Adrenal gland (tissue), 12 donors: ENCODE data around the gene SCGN. TPM values are rescaled to one million over a fixed set of nuclear protein-coding genes. Genes with fewer than 3 reads are reported as not detected.

ENCODE experiments used
- DNase-seq, 7 donors: peaks; one replicate each; pipeline ENCODE4 v3.0.0-alpha.2; 2019 to 2020
- H3K27ac ChIP-seq, 5 donors: fragments of 200-600 bp; sonication (generic) in 4 of 5; 1 replicate in 3 of 5; 2 replicates in 2 of 5; pipeline versions ENCODE4 v1.5.1 to v1.8.0; 2016 to 2020; ENCODE audit warnings: mild to moderate bottlenecking in 1 of 5
- H3K27me3 ChIP-seq: fragments of 200-600 bp; 2 replicates; pipeline ENCODE4 v1.8.0; 2021
- H3K36me3 ChIP-seq, 2 donors: fragments of 200-600 bp; replicated peaks in 1 of 2; 1 replicate in 1 of 2; 2 replicates in 1 of 2; pipeline versions ENCODE4 v1.5.1 to v1.8.0; 2018 to 2022
- H3K4me1 ChIP-seq, 2 donors: fragments of 200-600 bp; replicated peaks in 1 of 2; 1 replicate in 1 of 2; 2 replicates in 1 of 2; pipeline versions ENCODE4 v1.5.1 to v1.8.0; 2018 to 2021
- H3K4me3 ChIP-seq, 4 donors: fragments of 200-600 bp; sonication (generic) in 3 of 4; one replicate each; pipeline ENCODE4 v1.5.1; 2016 to 2018
- H3K9me3 ChIP-seq, 3 donors: fragments of 200-600 bp; sonication (generic) in 1 of 3; replicated peaks in 1 of 3; 1 replicate in 2 of 3; 2 replicates in 1 of 3; pipeline versions ENCODE4 v1.5.1 to v1.8.0; 2016 to 2021
- POLR2A ChIP-seq, 2 donors: fragments of 450-650 bp; IDR thresholded peaks; one replicate each; pipeline ENCODE4 v1.6.1; 2017; ENCODE audit warnings: antibody characterized with exemption in 2 of 2, mild to moderate bottlenecking in 2 of 2, moderate library complexity in 1 of 2
- WGBS, 4 donors: extraction: QIAGEN DNeasy Blood & Tissue Kit in 2 of 4; methylation state at CpG; one replicate each; pipeline versions ENCODE4 v1.1.5 to v1.1.7; 2013 to 2017; 5-methylcytosine and 5-hydroxymethylcytosine counted together
- intact Hi-C, 2 donors: fragments of 100-400 bp; cut with DNase I; formaldehyde crosslinking; loops; one replicate each; pipeline versions ENCODE4 v1.14.1 to v1.15.0; 2022 to 2023
- polyA plus RNA-seq, 3 donors: library from polyadenylated mRNA; stranded (reverse); fragments of 200-250 nt in 2 of 3; fragments of 350-450 nt in 1 of 3; fragmentation: Illumina TruSeq in 1 of 3; extraction: RNeasy Lipid Tissue Mini Kit (QIAGEN cat#74804) in 1 of 3; gene quantifications; one replicate each; pipeline ENCODE4 v1.2.3, GENCODE V29; 2013 to 2014
- total RNA-seq, 9 donors: library from RNA; depleted of rRNA in 4 of 9; stranded (reverse); fragments of >200 nt in 4 of 9; fragments of 120-200 nt in 1 of 9; fragmentation: NEBNext Ultra II Directional in 1 of 9; extraction: Animal tissue kit (Norgen Biotek cat#: 25700) in 1 of 9; gene quantifications; one replicate each; pipeline versions ENCODE4 v1.1.0 to v1.2.4, GENCODE V29; 2013 to 2023
- TF ChIP-seq, protein P1 (sequence below), 6 experiments: fragments of 450-650 bp in 4 of 6; fragments of 200-600 bp in 2 of 6; sonication (generic) in 1 of 6; IDR thresholded peaks; 1 replicate in 5 of 6; 2 replicates in 1 of 6; pipeline versions ENCODE4 v1.5.1 to v1.8.0; 2016 to 2021; ENCODE audit warnings: antibody characterized with exemption in 6 of 6, mild to moderate bottlenecking in 2 of 6, moderate library complexity in 1 of 6
- donor health status: healthy with polysubstance abuse.
- donor health status: Bipolar disorder and iron deficiency.
- donor health status: DM: yes; HTN: yes; CAD: no.
- donor health status: DM: no; HTN: no; CAD: no.
- donor health status: DM: no; HTN: no; CAD: no.
- donor health status: DM: yes; HTN: yes; CAD: no.

SCGN gene
- total and polyA plus RNA-seq, 12 donors, result 0.19 to 3.7 (median 1.3) TPM

GRCh38 chr6:25704001-25704400 is 52.0 kb downstream of the SCGN start:
- Histone ChIP-seq H3K9me3 (no peaks in the 10 kb centered on the region), H3K36me3 (no peaks in the 10 kb centered on the region), H3K27ac (no peak overlapping the region), H3K4me3 (no peak overlapping the region), H3K4me1 (no peaks in the 10 kb centered on the region), H3K27me3 (no peaks in the 10 kb centered on the region)
- WGBS, 4 donors, result 58 to 65% (median 61%) methylated on average over 3 of the region's 3 CpGs
- DNase-seq, result no peak
- intact Hi-C loops, result no loop called here
- TF ChIP-seq, protein P1, sequence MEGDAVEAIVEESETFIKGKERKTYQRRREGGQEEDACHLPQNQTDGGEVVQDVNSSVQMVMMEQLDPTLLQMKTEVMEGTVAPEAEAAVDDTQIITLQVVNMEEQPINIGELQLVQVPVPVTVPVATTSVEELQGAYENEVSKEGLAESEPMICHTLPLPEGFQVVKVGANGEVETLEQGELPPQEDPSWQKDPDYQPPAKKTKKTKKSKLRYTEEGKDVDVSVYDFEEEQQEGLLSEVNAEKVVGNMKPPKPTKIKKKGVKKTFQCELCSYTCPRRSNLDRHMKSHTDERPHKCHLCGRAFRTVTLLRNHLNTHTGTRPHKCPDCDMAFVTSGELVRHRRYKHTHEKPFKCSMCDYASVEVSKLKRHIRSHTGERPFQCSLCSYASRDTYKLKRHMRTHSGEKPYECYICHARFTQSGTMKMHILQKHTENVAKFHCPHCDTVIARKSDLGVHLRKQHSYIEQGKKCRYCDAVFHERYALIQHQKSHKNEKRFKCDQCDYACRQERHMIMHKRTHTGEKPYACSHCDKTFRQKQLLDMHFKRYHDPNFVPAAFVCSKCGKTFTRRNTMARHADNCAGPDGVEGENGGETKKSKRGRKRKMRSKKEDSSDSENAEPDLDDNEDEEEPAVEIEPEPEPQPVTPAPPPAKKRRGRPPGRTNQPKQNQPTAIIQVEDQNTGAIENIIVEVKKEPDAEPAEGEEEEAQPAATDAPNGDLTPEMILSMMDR (IDR thresholded peaks at IDR 0.05), result no peak
- TF ChIP-seq POLR2A (IDR thresholded peaks at IDR 0.05), result no peak

DNA sequence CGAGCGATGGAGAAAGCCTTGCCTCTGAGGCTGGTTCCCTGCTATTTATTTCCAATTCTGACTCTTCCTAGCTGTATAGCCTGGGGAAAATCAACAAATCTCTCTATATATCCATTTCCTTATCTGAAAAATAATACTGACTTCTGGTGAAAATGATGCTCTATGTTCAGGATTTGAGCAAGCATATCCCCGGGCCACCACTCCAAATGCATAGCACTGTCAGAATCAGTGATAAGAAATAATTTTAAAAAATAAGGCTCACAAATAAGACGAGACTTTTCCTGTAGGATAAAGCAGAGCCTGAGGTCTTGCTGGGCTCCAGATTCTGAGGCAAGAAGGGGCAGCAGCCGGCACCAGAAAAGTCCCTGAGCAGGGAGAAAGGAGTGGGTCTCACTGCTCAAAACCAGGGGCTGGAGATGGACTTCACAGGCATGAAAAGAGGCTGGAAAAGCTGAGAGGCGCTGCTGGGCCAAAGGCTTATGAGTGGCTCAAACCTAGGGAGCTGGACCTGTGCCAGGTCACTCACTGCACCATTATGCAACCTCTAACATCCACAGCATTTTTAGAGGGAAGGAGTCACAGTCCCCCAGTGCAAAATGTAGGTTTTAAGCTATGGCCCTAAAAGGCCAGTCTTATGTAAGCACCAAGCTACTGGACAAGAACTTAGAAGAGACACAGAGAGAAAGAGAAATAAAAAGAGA is 54.4 kb downstream of the SCGN start:
- H3K4me1 ChIP-seq, result no peaks in the 10 kb centered on the region
- H3K4me3 ChIP-seq, result no peak overlapping the region
- TF ChIP-seq, protein P1 (IDR thresholded peaks at IDR 0.05), result no peak
- no peak for TF ChIP-seq POLR2A (IDR thresholded peaks at IDR 0.05)
- no peaks in the 10 kb centered on the region for H3K36me3 ChIP-seq
- intact Hi-C loops, result no loop called here
- no peaks in the 10 kb centered on the region for H3K27me3 ChIP-seq
- WGBS, 4 donors, result 77 to 86% (median 81%) methylated on average over 6 of the region's 6 CpGs
- no peaks in the 10 kb centered on the region for H3K9me3 ChIP-seq
- DNase-seq, result peak in 6 of 7 donors; percentile 37 to 74 (median 56)
- no peak overlapping the region for H3K27ac ChIP-seq

- no peak overlapping the region for H3K4me3 ChIP-seq
- H3K27ac ChIP-seq, result no peak overlapping the region
- intact Hi-C loops, result loop anchor here in 1 of 2 donors (10.0 kb wide), 1 partner anchor 485 kb away; no protein-coding TSS in a partner anchor
- TF ChIP-seq, protein P1 (IDR thresholded peaks at IDR 0.05), result no peak
- no peak for TF ChIP-seq POLR2A (IDR thresholded peaks at IDR 0.05)
- DNase-seq, result no peak
- no peaks in the 10 kb centered on the region for H3K9me3 ChIP-seq
- no peaks in the 10 kb centered on the region for H3K27me3 ChIP-seq
- H3K4me1 ChIP-seq, result no peaks in the 10 kb centered on the region
- WGBS, 4 donors, result 87 to 96% (median 91%) methylated on average over 10 of the region's 10 CpGs
- no peaks in the 10 kb centered on the region for H3K36me3 ChIP-seq
Observed at GRCh38 chr6:25709761-25710160, 57.7 kb downstream of the SCGN start.

GRCh38 chr6:25710287-25710686 is 58.3 kb downstream of the SCGN start:
- Histone ChIP-seq H3K4me3 (no peak overlapping the region), H3K27ac (no peak overlapping the region), H3K27me3 (no peaks in the 10 kb centered on the region), H3K36me3 (no peaks in the 10 kb centered on the region), H3K9me3 (no peaks in the 10 kb centered on the region), H3K4me1 (no peaks in the 10 kb centered on the region)
- WGBS, 4 donors, result 69 to 92% (median 80%) methylated on average over 14 of the region's 14 CpGs
- DNase-seq, result no peak
- intact Hi-C loops, result loop anchor here in 1 of 2 donors (10.0 kb wide), 1 partner anchor 485 kb away; no protein-coding TSS in a partner anchor
- TF ChIP-seq, protein P1 (IDR thresholded peaks at IDR 0.05), result no peak
- no peak for TF ChIP-seq POLR2A (IDR thresholded peaks at IDR 0.05)
